ENCODE results near the gene SMYD3. TPM values are rescaled to one million over a fixed set of nuclear protein-coding genes. Genes with fewer than 3 reads are reported as not detected.

SMYD3 gene
- total and polyA plus RNA-seq, 2 donors (not counting 1 experiment from before 2014, with no cell fraction given): 9.7 to 37.2 TPM

DNA sequence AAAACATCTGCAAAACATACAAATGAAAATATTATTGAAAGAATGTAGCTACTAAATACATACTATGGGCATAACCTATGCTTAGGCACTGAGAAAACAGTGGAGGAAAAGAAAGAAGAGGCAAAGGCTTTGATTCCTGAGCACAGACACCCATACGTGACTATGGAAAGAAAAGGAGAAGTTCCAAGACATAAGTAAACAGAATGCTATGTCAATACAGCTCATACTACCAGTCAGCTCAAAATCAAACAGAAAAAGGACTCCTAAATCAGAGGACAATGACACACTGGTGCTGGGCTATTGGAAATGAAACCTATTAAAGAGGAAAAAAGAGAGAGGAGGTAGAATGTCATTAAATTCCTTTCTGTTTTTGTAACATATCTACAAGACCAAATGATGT lies 225.4 kb downstream of the SMYD3 start:
- H3K9ac ChIP-seq (ENCODE audit: low read length): no peak overlapping the region
- Mint-ChIP-seq H3K9me3 (ENCODE audit: insufficient read depth) (no peaks in the 10 kb centered on the region), H3K27ac (no peak overlapping the region), H3K4me3 (no peak overlapping the region), H3K27me3 (no peaks in the 10 kb centered on the region), H3K4me1 (no peaks in the 10 kb centered on the region)
- ATAC-seq (ENCODE audit: low read depth) (no peak), DNase-seq (no peak)
- intact Hi-C loops (cut with micrococcal nuclease): no loop called here
- H3K4me2 ChIP-seq (replicated peaks; ENCODE audit: low read depth, low read length, poor library complexity, severe bottlenecking): no peak overlapping the region
- POLR2A ChIA-PET: no interaction called here
- H2AFZ ChIP-seq (ENCODE audit: insufficient read depth, low read depth, low read length, poor library complexity, severe bottlenecking): no peak overlapping the region
- no peaks in the 10 kb centered on the region for H3K9me3 ChIP-seq (ENCODE audit: control extremely low read depth in 1 of 3, control insufficient read depth in 2 of 3, insufficient read depth in 1 of 3, low read length in 2 of 3)
- no peak overlapping the region for H3K27ac ChIP-seq (ENCODE audit: low read length in 2 of 2)
- CTCF ChIA-PET: no interaction called here
- no peaks in the 10 kb centered on the region for H3K36me3 ChIP-seq (replicated peaks in 1 of 2; ENCODE audit: control extremely low read depth in 1 of 2, control insufficient read depth in 1 of 2, extremely low read depth in 1 of 2, insufficient read depth in 2 of 2, low read length in 1 of 2)
- TF ChIP-seq, protein P1, sequence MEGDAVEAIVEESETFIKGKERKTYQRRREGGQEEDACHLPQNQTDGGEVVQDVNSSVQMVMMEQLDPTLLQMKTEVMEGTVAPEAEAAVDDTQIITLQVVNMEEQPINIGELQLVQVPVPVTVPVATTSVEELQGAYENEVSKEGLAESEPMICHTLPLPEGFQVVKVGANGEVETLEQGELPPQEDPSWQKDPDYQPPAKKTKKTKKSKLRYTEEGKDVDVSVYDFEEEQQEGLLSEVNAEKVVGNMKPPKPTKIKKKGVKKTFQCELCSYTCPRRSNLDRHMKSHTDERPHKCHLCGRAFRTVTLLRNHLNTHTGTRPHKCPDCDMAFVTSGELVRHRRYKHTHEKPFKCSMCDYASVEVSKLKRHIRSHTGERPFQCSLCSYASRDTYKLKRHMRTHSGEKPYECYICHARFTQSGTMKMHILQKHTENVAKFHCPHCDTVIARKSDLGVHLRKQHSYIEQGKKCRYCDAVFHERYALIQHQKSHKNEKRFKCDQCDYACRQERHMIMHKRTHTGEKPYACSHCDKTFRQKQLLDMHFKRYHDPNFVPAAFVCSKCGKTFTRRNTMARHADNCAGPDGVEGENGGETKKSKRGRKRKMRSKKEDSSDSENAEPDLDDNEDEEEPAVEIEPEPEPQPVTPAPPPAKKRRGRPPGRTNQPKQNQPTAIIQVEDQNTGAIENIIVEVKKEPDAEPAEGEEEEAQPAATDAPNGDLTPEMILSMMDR (IDR thresholded peaks at IDR 0.05): no peak
- no peak for TF ChIP-seq EZH2 (IDR thresholded peaks at IDR 0.05; ENCODE audit: borderline replicate concordance, insufficient read depth, low read depth, low read length, poor library complexity, severe bottlenecking)
- WGBS (ENCODE audit: insufficient coverage): no CpG with 5 or more reads among the region's 1 CpG
- H3K4me1 ChIP-seq (ENCODE audit: control insufficient read depth in 2 of 2, insufficient read depth in 2 of 2, low read length in 2 of 2): no peaks in the 10 kb centered on the region
- no peak overlapping the region for H3K4me3 ChIP-seq (ENCODE audit: control extremely low read depth in 1 of 5, extremely low read depth in 1 of 5, insufficient read depth in 1 of 5, low read depth in 2 of 5, low read length in 4 of 5)
- no peaks in the 10 kb centered on the region for H4K20me1 ChIP-seq (ENCODE audit: control insufficient read depth, insufficient read depth, low read length, poor library complexity, severe bottlenecking)
- no peaks in the 10 kb centered on the region for H3K27me3 ChIP-seq (replicated peaks in 1 of 4; ENCODE audit: control extremely low read depth in 1 of 4, control insufficient read depth in 3 of 4, insufficient read depth in 4 of 4, low read length in 3 of 4)
- no peaks in the 10 kb centered on the region for H3K79me2 ChIP-seq (ENCODE audit: control insufficient read depth, insufficient read depth, low read length)

DNA sequence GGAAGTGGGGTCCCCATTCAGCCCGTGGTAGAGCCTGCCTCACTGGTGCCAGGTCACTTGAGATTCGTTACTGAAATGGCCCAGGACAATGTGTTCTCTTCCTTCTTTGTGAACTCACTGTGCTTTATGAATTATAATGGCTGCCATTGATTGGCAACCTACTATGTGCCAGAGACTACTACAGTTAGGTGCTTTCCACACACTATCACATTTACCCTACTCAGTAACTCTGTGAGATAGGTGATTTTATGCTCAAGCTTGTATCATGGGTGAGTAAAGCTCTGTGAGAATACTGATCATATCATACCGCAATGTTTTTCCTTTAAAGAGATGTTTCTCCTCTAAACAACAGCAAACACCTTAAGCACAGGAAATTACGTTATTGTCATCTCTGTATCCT lies 225.9 kb downstream of the SMYD3 start:
- H3K27ac ChIP-seq (ENCODE audit: low read length in 2 of 2): no peak overlapping the region
- whole genome bisulfite sequencing (ENCODE audit: insufficient coverage): 75% methylated on average over 2 of the region's 4 CpGs
- no peaks in the 10 kb centered on the region for H3K79me2 ChIP-seq (ENCODE audit: control insufficient read depth, insufficient read depth, low read length)
- no peak for DNase-seq
- H3K4me1 ChIP-seq (ENCODE audit: control insufficient read depth in 2 of 2, insufficient read depth in 2 of 2, low read length in 2 of 2): no peaks in the 10 kb centered on the region
- no peaks in the 10 kb centered on the region for H3K9me3 ChIP-seq (ENCODE audit: control extremely low read depth in 1 of 3, control insufficient read depth in 2 of 3, insufficient read depth in 1 of 3, low read length in 2 of 3)
- Mint-ChIP-seq H3K4me1 (no peaks in the 10 kb centered on the region), H3K27ac (no peak overlapping the region), H3K27me3 (no peaks in the 10 kb centered on the region), H3K9me3 (ENCODE audit: insufficient read depth) (no peaks in the 10 kb centered on the region), H3K4me3 (no peak overlapping the region)
- no peak for TF ChIP-seq EZH2 (IDR thresholded peaks at IDR 0.05; ENCODE audit: borderline replicate concordance, insufficient read depth, low read depth, low read length, poor library complexity, severe bottlenecking)
- H3K9ac ChIP-seq (ENCODE audit: low read length): no peak overlapping the region
- no peak overlapping the region for H3K4me2 ChIP-seq (replicated peaks; ENCODE audit: low read depth, low read length, poor library complexity, severe bottlenecking)
- H3K4me3 ChIP-seq (ENCODE audit: control extremely low read depth in 1 of 5, extremely low read depth in 1 of 5, insufficient read depth in 1 of 5, low read depth in 2 of 5, low read length in 4 of 5): no peak overlapping the region
- ATAC-seq (ENCODE audit: low read depth): no peak
- H2AFZ ChIP-seq (ENCODE audit: insufficient read depth, low read depth, low read length, poor library complexity, severe bottlenecking): no peak overlapping the region
- ChIA-PET CTCF (interaction anchor here (0.9 to 1.6 kb wide), 2 partner anchors 268 to 1127 kb away, joined by 3 to 5 read pairs; partner anchors contain the start of gene KIF26B), POLR2A (no interaction called here)
- no peaks in the 10 kb centered on the region for H3K27me3 ChIP-seq (replicated peaks in 1 of 4; ENCODE audit: control extremely low read depth in 1 of 4, control insufficient read depth in 3 of 4, insufficient read depth in 4 of 4, low read length in 3 of 4)
- intact Hi-C loops (cut with micrococcal nuclease): no loop called here
- no peaks in the 10 kb centered on the region for H4K20me1 ChIP-seq (ENCODE audit: control insufficient read depth, insufficient read depth, low read length, poor library complexity, severe bottlenecking)
- no peaks in the 10 kb centered on the region for H3K36me3 ChIP-seq (replicated peaks in 1 of 2; ENCODE audit: control extremely low read depth in 1 of 2, control insufficient read depth in 1 of 2, extremely low read depth in 1 of 2, insufficient read depth in 2 of 2, low read length in 1 of 2)
